HCT116 (cell line): ENCODE results near the gene SERPING1. TPM values are rescaled to one million over a fixed set of nuclear protein-coding genes. Genes with fewer than 3 reads are reported as not detected.

Source experiments
- ATAC-seq: fragments of 200-7000 bp; cut with Tn5 transposase; 2 replicates; pipeline ENCODE4 v1.9.1; 2020; ENCODE audit warnings: mild to moderate bottlenecking, moderate library complexity
- BruUV-seq: library from RNA; stranded (reverse); fragments of 400-500 nt; replicated peaks from 2 replicates; lab custom pipeline; 2021; lab: Mats Ljungman, UMichigan
- CTCF ChIA-PET: fragments of 300-600 bp; sonication (Branson Sonifier 250); formaldehyde crosslinking; loops from one replicate; lab custom pipeline; 2021; ENCODE audit warnings: antibody characterized with exemption; lab: Charles Lee
- POLR2A ChIA-PET: fragments of 300-600, 350-600 bp; sonication (Branson Sonifier 250); formaldehyde crosslinking; loops from one replicate; lab custom pipeline; 2021; ENCODE audit warnings: antibody characterized with exemption; lab: Charles Lee
- RAD21 ChIA-PET, 2 experiments: fragments of 300-600 bp; sonication (Branson Sonifier 250); formaldehyde crosslinking; loops; one replicate each; lab custom pipeline; 2023; ENCODE audit warnings: low total read pairs in 2 of 2; ENCODE audit not compliant: uncharacterized antibody in 2 of 2, unreplicated experiment in 2 of 2, low non-redundant PET in 1 of 2; lab: Charles Lee
- DNase-seq: peaks from one replicate; pipeline ENCODE4 v3.0.0-alpha.2; 2010; ENCODE audit warnings: low read depth, low spot score
- H2AFZ ChIP-seq: fragments of 200-600 bp; shearing (Covaris generic), sonication (generic); 2 replicates; pipeline ENCODE4 v1.6.1; 2017; ENCODE audit warnings: low read depth, mixed run types, mixed read lengths, antibody characterized with exemption, low read length; ENCODE audit not compliant: poor library complexity, severe bottlenecking
- H3K27ac ChIP-seq: 2 replicates; pipeline ENCODE4 v1.5.1; 2012; ENCODE audit warnings: low read depth, low read length
- H3K27me3 ChIP-seq: fragments of 200-600 bp; sonication (generic); 2 replicates; pipeline ENCODE4 v1.6.1; 2016; ENCODE audit warnings: mixed run types, low read length, mixed read lengths; ENCODE audit not compliant: insufficient read depth
- H3K36me3 ChIP-seq, 2 experiments: fragments of 200-500 bp in 1 of 2; fragments of 200-600 bp in 1 of 2; sonication (Bioruptor generic) in 1 of 2; sonication (generic) in 1 of 2; 2 replicates each; pipeline versions ENCODE4 v1.5.1 to v1.6.1; 2014 to 2016; ENCODE audit warnings: low read length in 2 of 2, inconsistent platforms in 1 of 2, mixed read lengths in 1 of 2, mixed run types in 1 of 2; ENCODE audit not compliant: insufficient read depth in 2 of 2, control insufficient read depth in 1 of 2
- H3K4me1 ChIP-seq, 2 experiments: fragments of 200-600 bp in 1 of 2; sonication (generic) in 1 of 2; 2 replicates each; pipeline versions ENCODE4 v1.5.1 to v1.6.1; 2012 to 2017; ENCODE audit warnings: low read length in 2 of 2, inconsistent platforms in 1 of 2, mild to moderate bottlenecking in 1 of 2, mixed read lengths in 1 of 2, mixed run types in 1 of 2, moderate library complexity in 1 of 2; ENCODE audit not compliant: insufficient read depth in 2 of 2, control insufficient read depth in 1 of 2
- H3K4me2 ChIP-seq: fragments of 200-600 bp; sonication (generic); 2 replicates; pipeline ENCODE4 v1.6.1; 2017; ENCODE audit warnings: mixed run types, low read length, mixed read lengths
- H3K4me3 ChIP-seq, 2 experiments: fragments of 200-600 bp in 1 of 2; sonication (generic) in 1 of 2; replicated peaks in 1 of 2; 2 replicates each; pipeline ENCODE4 v1.5.1; 2011 to 2016; ENCODE audit warnings: low read length in 2 of 2, control low read depth in 1 of 2, low read depth in 1 of 2, mild to moderate bottlenecking in 1 of 2, mixed read lengths in 1 of 2, mixed run types in 1 of 2
- H3K79me2 ChIP-seq: fragments of 200-600 bp; sonication (generic); 2 replicates; pipeline ENCODE4 v1.6.1; 2017; ENCODE audit warnings: mild to moderate bottlenecking, mixed run types, low read length, moderate library complexity, mixed read lengths; ENCODE audit not compliant: insufficient read depth
- H3K9ac ChIP-seq: fragments of 200-600 bp; sonication (generic); 2 replicates; pipeline ENCODE4 v1.6.1; 2016; ENCODE audit warnings: low read length, mixed read lengths
- H3K9me2 ChIP-seq: fragments of 200-600 bp; sonication (generic), shearing (Covaris generic); 2 replicates; pipeline ENCODE4 v1.6.1; 2017; ENCODE audit warnings: mixed run types, mild to moderate bottlenecking, moderate library complexity; ENCODE audit not compliant: insufficient read depth
- H3K9me3 ChIP-seq, 2 experiments: fragments of 200-500 bp in 1 of 2; fragments of 200-600 bp in 1 of 2; sonication (Bioruptor generic) in 1 of 2; sonication (generic) in 1 of 2; 2 replicates each; pipeline ENCODE4 v1.6.1; 2014 to 2017; ENCODE audit warnings: low read length in 2 of 2, mixed read lengths in 2 of 2, inconsistent platforms in 1 of 2, low read depth in 1 of 2, mild to moderate bottlenecking in 1 of 2, mixed run types in 1 of 2, moderate library complexity in 1 of 2; ENCODE audit not compliant: control insufficient read depth in 1 of 2, insufficient read depth in 1 of 2
- H4K20me1 ChIP-seq: fragments of 200-600 bp; sonication (generic), shearing (Covaris generic); 2 replicates; pipeline ENCODE4 v1.6.1; 2017; ENCODE audit warnings: mixed run types, mild to moderate bottlenecking, moderate library complexity; ENCODE audit not compliant: insufficient read depth
- ATF3 ChIP-seq: IDR thresholded peaks from 2 replicates; pipeline ENCODE4 v1.6.1; 2012
- CEBPB ChIP-seq: IDR thresholded peaks from 2 replicates; pipeline ENCODE4 v1.6.1; 2012; ENCODE audit warnings: low read depth
- CTCF ChIP-seq, 3 experiments: fragments of 200-600 bp in 1 of 3; sonication (generic) in 1 of 3; IDR thresholded peaks in 2 of 3; conservative IDR thresholded peaks in 1 of 3; 2 replicates each; pipeline ENCODE4 v1.5.1; 2012 to 2017; ENCODE audit warnings: low read depth in 2 of 3, low read length in 2 of 3, antibody characterized with exemption in 1 of 3, borderline replicate concordance in 1 of 3, control low read depth in 1 of 3, mild to moderate bottlenecking in 1 of 3, mixed read lengths in 1 of 3, mixed run types in 1 of 3, moderate library complexity in 1 of 3; ENCODE audit not compliant: insufficient read depth in 1 of 3
- EGR1 ChIP-seq: IDR thresholded peaks from 2 replicates; pipeline ENCODE4 v1.6.1; 2012; ENCODE audit warnings: low read depth
- ELF1 ChIP-seq: IDR thresholded peaks from 2 replicates; pipeline ENCODE4 v1.6.1; 2012; ENCODE audit warnings: low read depth, borderline replicate concordance
- EZH2phosphoT487 ChIP-seq: fragments of 200-600 bp; IDR thresholded peaks from 2 replicates; pipeline ENCODE4 v1.6.1; 2018; ENCODE audit warnings: antibody characterized with exemption, borderline replicate concordance
- FOSL1 ChIP-seq: IDR thresholded peaks from 2 replicates; pipeline ENCODE4 v1.6.1; 2012; ENCODE audit warnings: low read depth
- JUND ChIP-seq: IDR thresholded peaks from 2 replicates; pipeline ENCODE4 v1.6.1; 2012
- MAX ChIP-seq: IDR thresholded peaks from 2 replicates; pipeline ENCODE4 v1.6.1; 2012
- POLR2A ChIP-seq: IDR thresholded peaks from 2 replicates; pipeline ENCODE4 v1.7.0; 2011; ENCODE audit warnings: borderline replicate concordance; ENCODE audit not compliant: insufficient read depth, insufficient read length; ENCODE audit errors: extremely low read depth
- POLR2AphosphoS5 ChIP-seq: IDR thresholded peaks from 2 replicates; pipeline ENCODE4 v1.6.1; 2011; ENCODE audit warnings: mild to moderate bottlenecking, low read depth, low read length, moderate library complexity
- RAD21 ChIP-seq: IDR thresholded peaks from 2 replicates; pipeline ENCODE4 v1.6.1; 2012; ENCODE audit warnings: low read depth, mild to moderate bottlenecking
- REST ChIP-seq: IDR thresholded peaks from 2 replicates; pipeline ENCODE4 v1.6.1; 2012; ENCODE audit warnings: low read depth
- SP1 ChIP-seq: IDR thresholded peaks from 2 replicates; pipeline ENCODE4 v1.6.1; 2012; ENCODE audit warnings: low read depth
- SRF ChIP-seq: IDR thresholded peaks from 2 replicates; pipeline ENCODE4 v1.6.1; 2012; ENCODE audit warnings: low read depth
- TCF7L2 ChIP-seq: IDR thresholded peaks from 2 replicates; pipeline ENCODE4 v1.7.0; 2011; ENCODE audit warnings: borderline replicate concordance, inconsistent platforms; ENCODE audit not compliant: insufficient read depth, insufficient read length; ENCODE audit errors: extremely low read depth
- ZFX ChIP-seq: fragments of 450-650 bp; IDR thresholded peaks from 2 replicates; pipeline ENCODE4 v1.6.1; 2017
- intact Hi-C: fragments of 100-400 bp; cut with micrococcal nuclease; formaldehyde crosslinking; loops from 2 replicates; pipeline ENCODE4 v1.10.0; 2022
- total RNA-seq: library from RNA; stranded (reverse); gene quantifications from one replicate; pipeline ENCODE4 v1.2.1, GENCODE V29; 2021; ENCODE audit not compliant: unreplicated experiment

SERPING1 gene
- total RNA-seq, 1 experiment from 2014 or later = 3.4 TPM

- no peak overlapping the region for H2AFZ ChIP-seq
- ChIA-PET CTCF (no interaction called here), RAD21 (no interaction called here), POLR2A (no interaction called here)
- no peak overlapping the region for H3K27ac ChIP-seq
- TF ChIP-seq POLR2A (no peak), ATF3 (no peak), POLR2AphosphoS5 (no peak), FOSL1 (no peak), CEBPB (no peak), ELF1 (no peak), ZFX (no peak), JUND (no peak), REST (no peak), EZH2phosphoT487 (no peak), SP1 (no peak), TCF7L2 (no peak), EGR1 (no peak), RAD21 (no peak), CTCF (IDR thresholded peaks at IDR 0.05 in 2 of 3, conservative IDR thresholded peaks at IDR 0.05 in 1 of 3; ENCODE audit: borderline replicate concordance in 1 of 3, insufficient read depth in 1 of 3, low read depth in 2 of 3, low read length in 2 of 3) (no peak), SRF (no peak), MAX (no peak)
- no peaks in the 10 kb centered on the region for H3K4me1 ChIP-seq
- no peaks in the 10 kb centered on the region for H3K9me2 ChIP-seq
- no peaks in the 10 kb centered on the region for H4K20me1 ChIP-seq
- H3K27me3 ChIP-seq = no peaks in the 10 kb centered on the region
- no peak overlapping the region for H3K4me3 ChIP-seq
- no peaks in the 10 kb centered on the region for H3K36me3 ChIP-seq
- BruUV-seq = no TSS peak
- ATAC-seq (no peak), DNase-seq (no peak)
- H3K9me3 ChIP-seq = peaks cover 10 to 14% of the 10 kb centered on the region in 2 experiments; a peak in 3 of 4 replicates
- no peak overlapping the region for H3K4me2 ChIP-seq
- intact Hi-C loops = no loop called here
- H3K9ac ChIP-seq = no peak overlapping the region
- no peaks in the 10 kb centered on the region for H3K79me2 ChIP-seq
Observed at GRCh38 chr11:57616595-57616994, 19.1 kb downstream of the SERPING1 start.
